H9 (cell line): ENCODE data around the gene TMEM69. TPM values are rescaled to one million over a fixed set of nuclear protein-coding genes. Genes with fewer than 3 reads are reported as not detected.

Experiments
- DNase-seq: peaks from one replicate; pipeline ENCODE4 v3.0.0-alpha.2; 2017
- H2AFZ ChIP-seq: one replicate; pipeline ENCODE4 v1.6.1; 2013; ENCODE audit warnings: mild to moderate bottlenecking, low read length, control low read depth, moderate library complexity
- H2AK5ac ChIP-seq: 2 replicates; pipeline ENCODE4 v1.6.1; 2013; ENCODE audit warnings: low read length, control low read depth, mixed read lengths; ENCODE audit not compliant: insufficient read length
- H2BK120ac ChIP-seq: one replicate; pipeline ENCODE4 v1.6.1; 2013; ENCODE audit warnings: low read depth, mild to moderate bottlenecking, low read length, control low read depth, inconsistent platforms; ENCODE audit not compliant: poor library complexity, severe bottlenecking
- H2BK12ac ChIP-seq: 2 replicates; pipeline ENCODE4 v1.6.1; 2013; ENCODE audit warnings: low read length, control low read depth, mixed read lengths, low read depth; ENCODE audit not compliant: insufficient read length
- H2BK15ac ChIP-seq: 2 replicates; pipeline ENCODE4 v1.6.1; 2013; ENCODE audit warnings: low read depth, low read length, control low read depth
- H2BK20ac ChIP-seq: one replicate; pipeline ENCODE4 v1.6.1; 2013; ENCODE audit warnings: low read depth, mild to moderate bottlenecking, low read length, control low read depth, inconsistent platforms; ENCODE audit not compliant: poor library complexity, severe bottlenecking
- H2BK5ac ChIP-seq: 2 replicates; pipeline ENCODE4 v1.6.1; 2013; ENCODE audit warnings: low read length, control low read depth, mixed read lengths; ENCODE audit not compliant: insufficient read length
- H3K14ac ChIP-seq: 2 replicates; pipeline ENCODE4 v1.6.1; 2013; ENCODE audit warnings: low read length, control low read depth; ENCODE audit not compliant: insufficient read depth
- H3K18ac ChIP-seq: 2 replicates; pipeline ENCODE4 v1.6.1; 2013; ENCODE audit warnings: low read depth, mild to moderate bottlenecking, mixed read lengths, low read length, control low read depth; ENCODE audit not compliant: insufficient read length
- H3K23ac ChIP-seq: 2 replicates; pipeline ENCODE4 v1.6.1; 2013; ENCODE audit warnings: low read length, control low read depth, mixed read lengths, low read depth; ENCODE audit not compliant: insufficient read length
- H3K23me2 ChIP-seq: 2 replicates; pipeline ENCODE4 v1.6.1; 2013; ENCODE audit warnings: low read depth, mild to moderate bottlenecking, mixed read lengths, low read length, control low read depth; ENCODE audit not compliant: insufficient read length, poor library complexity, severe bottlenecking
- H3K27ac ChIP-seq: 2 replicates; pipeline ENCODE4 v1.5.1; 2013; ENCODE audit warnings: low read length, control low read depth, mixed read lengths, low read depth; ENCODE audit not compliant: insufficient read length
- H3K27me3 ChIP-seq: 2 replicates; pipeline ENCODE4 v1.6.1; 2013; ENCODE audit warnings: low read length, control low read depth, inconsistent platforms; ENCODE audit not compliant: insufficient read depth
- H3K4ac ChIP-seq: 2 replicates; pipeline ENCODE4 v1.6.1; 2013; ENCODE audit warnings: low read depth, mild to moderate bottlenecking, control low read depth, inconsistent platforms, low read length, moderate library complexity
- H3K4me1 ChIP-seq: 2 replicates; pipeline ENCODE4 v1.6.1; 2013; ENCODE audit warnings: low read length, control low read depth, inconsistent platforms; ENCODE audit not compliant: insufficient read depth
- H3K4me2 ChIP-seq: 2 replicates; pipeline ENCODE4 v1.6.1; 2013; ENCODE audit warnings: low read length, control low read depth, mixed read lengths; ENCODE audit not compliant: insufficient read length, insufficient read depth
- H3K56ac ChIP-seq: 2 replicates; pipeline ENCODE4 v1.6.1; 2013; ENCODE audit warnings: low read depth, mild to moderate bottlenecking, mixed read lengths, low read length, control low read depth; ENCODE audit not compliant: insufficient read length
- H3K79me1 ChIP-seq: 2 replicates; pipeline ENCODE4 v1.6.1; 2013; ENCODE audit warnings: low read depth, mild to moderate bottlenecking, moderate library complexity, low read length, control low read depth, inconsistent platforms; ENCODE audit not compliant: insufficient read depth, poor library complexity, severe bottlenecking
- H3K79me2 ChIP-seq: 2 replicates; pipeline ENCODE4 v1.6.1; 2013; ENCODE audit warnings: low read length, control low read depth, inconsistent platforms; ENCODE audit not compliant: insufficient read depth
- H3K9ac ChIP-seq: 2 replicates; pipeline ENCODE4 v1.6.1; 2013; ENCODE audit warnings: low read length, control low read depth, mixed read lengths; ENCODE audit not compliant: insufficient read length; ENCODE audit errors: extremely low read depth
- H3K9me3 ChIP-seq: one replicate; pipeline ENCODE4 v1.6.1; 2013; ENCODE audit warnings: low read depth, low read length, inconsistent platforms; ENCODE audit not compliant: control insufficient read depth
- H3T11ph ChIP-seq: one replicate; pipeline ENCODE4 v1.6.1; 2013; ENCODE audit warnings: mild to moderate bottlenecking, low read length, control low read depth, inconsistent platforms
- H4K20me1 ChIP-seq: one replicate; pipeline ENCODE4 v1.6.1; 2013; ENCODE audit not compliant: control insufficient read depth, insufficient read length, insufficient read depth
- H4K5ac ChIP-seq: 2 replicates; pipeline ENCODE4 v1.6.1; 2013; ENCODE audit warnings: low read depth, mild to moderate bottlenecking, mixed read lengths, low read length, control low read depth; ENCODE audit not compliant: insufficient read length
- H4K8ac ChIP-seq: replicated peaks from 2 replicates; pipeline ENCODE4 v1.6.1; 2013; ENCODE audit warnings: low read length, control low read depth, mixed read lengths, low read depth; ENCODE audit not compliant: insufficient read length
- H4K91ac ChIP-seq: 2 replicates; pipeline ENCODE4 v1.6.1; 2013; ENCODE audit warnings: low read depth, mild to moderate bottlenecking, moderate library complexity, mixed read lengths, low read length, control low read depth; ENCODE audit not compliant: insufficient read length
- H3K27ac Mint-ChIP-seq, 3 experiments: 2 replicates in 2 of 3; 3 replicates in 1 of 3; pipeline ENCODE4 v1.8.0; 2020 to 2021; ENCODE audit warnings: mixed read lengths in 3 of 3, mild to moderate bottlenecking in 1 of 3, moderate library complexity in 1 of 3
- H3K27me3 Mint-ChIP-seq: 2 replicates; pipeline ENCODE4 v1.8.0; 2021; ENCODE audit warnings: low read depth, mild to moderate bottlenecking, moderate library complexity, mixed read lengths
- H3K36me3 Mint-ChIP-seq, 3 experiments: 2 replicates in 2 of 3; 3 replicates in 1 of 3; pipeline ENCODE4 v1.8.0; 2020 to 2021; ENCODE audit warnings: low read depth in 3 of 3, mixed read lengths in 3 of 3; ENCODE audit not compliant: insufficient read depth in 1 of 3
- H3K4me1 Mint-ChIP-seq, 2 experiments: 2 replicates each; pipeline ENCODE4 v1.8.0; 2020; ENCODE audit warnings: mixed read lengths in 2 of 2
- H3K4me3 Mint-ChIP-seq, 2 experiments: 2 replicates in 1 of 2; 3 replicates in 1 of 2; pipeline ENCODE4 v1.8.0; 2020 to 2021; ENCODE audit warnings: mild to moderate bottlenecking in 2 of 2, mixed read lengths in 2 of 2, moderate library complexity in 1 of 2
- H3K9me3 Mint-ChIP-seq, 2 experiments: 2 replicates in 1 of 2; 3 replicates in 1 of 2; pipeline ENCODE4 v1.8.0; 2020; ENCODE audit warnings: mild to moderate bottlenecking in 2 of 2, mixed read lengths in 2 of 2, moderate library complexity in 1 of 2
- WGBS: extraction: QIAGEN DNeasy Blood & Tissue Kit; methylation state at CpG from one replicate; pipeline ENCODE4 v1.1.7; 2013; ENCODE audit warnings: missing lambda C conversion rate, low lambda C conversion rate, mixed read lengths; ENCODE audit not compliant: insufficient read length; ENCODE audit errors: extremely low coverage; 5-methylcytosine and 5-hydroxymethylcytosine counted together
- total RNA-seq: library from RNA; stranded (reverse); gene quantifications from 2 replicates; pipeline ENCODE4 v1.2.1, GENCODE V29; 2021
- TF ChIP-seq, protein P1 (sequence below): fragments of 200-600 bp; sonication (generic); conservative IDR thresholded peaks from 3 replicates; pipeline ENCODE4 v1.8.0; 2021; ENCODE audit warnings: antibody characterized with exemption, mild to moderate bottlenecking

Gene TMEM69
- total RNA-seq, 1 experiment from 2014 or later = 30.7 TPM

DNA sequence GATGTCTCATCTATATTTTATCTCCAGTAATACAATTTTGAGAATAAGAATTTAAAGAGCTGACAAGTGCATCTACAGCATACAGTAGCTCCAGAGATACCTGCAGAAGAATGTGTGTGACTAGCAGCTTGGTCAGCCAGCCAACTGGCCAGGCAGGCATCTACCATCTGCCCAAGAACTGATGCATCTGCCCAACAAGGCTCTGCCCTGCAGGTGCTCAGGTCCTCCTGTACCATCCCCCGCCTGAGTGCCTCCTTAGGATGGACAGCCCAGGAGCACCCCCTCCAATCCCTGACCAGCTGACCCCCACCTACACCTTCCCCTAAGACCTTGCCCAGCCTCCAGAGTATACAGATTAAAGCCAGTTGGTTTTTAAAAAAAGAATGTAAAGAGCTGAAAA is 30.3 kb downstream of the TMEM69 start:
- no peak overlapping the region for H4K8ac ChIP-seq
- H3K9me3 ChIP-seq = no peaks in the 10 kb centered on the region
- H3K27ac ChIP-seq = no peak overlapping the region
- Mint-ChIP-seq H3K4me3 (no peak overlapping the region; a peak in 1 of 5 replicates), H3K9me3 (no peaks in the 10 kb centered on the region), H3K27ac (no peak overlapping the region), H3K4me1 (peaks cover 0 to 4% of the 10 kb centered on the region in 2 experiments; a peak in 2 of 4 replicates), H3K36me3 (peaks cover 0 to 6% (median 0%) of the 10 kb centered on the region in 3 experiments; a peak in 2 of 7 replicates), H3K27me3 (no peaks in the 10 kb centered on the region)
- no peaks in the 10 kb centered on the region for H3K79me2 ChIP-seq
- no peak overlapping the region for H3K14ac ChIP-seq
- TF ChIP-seq, protein P1, sequence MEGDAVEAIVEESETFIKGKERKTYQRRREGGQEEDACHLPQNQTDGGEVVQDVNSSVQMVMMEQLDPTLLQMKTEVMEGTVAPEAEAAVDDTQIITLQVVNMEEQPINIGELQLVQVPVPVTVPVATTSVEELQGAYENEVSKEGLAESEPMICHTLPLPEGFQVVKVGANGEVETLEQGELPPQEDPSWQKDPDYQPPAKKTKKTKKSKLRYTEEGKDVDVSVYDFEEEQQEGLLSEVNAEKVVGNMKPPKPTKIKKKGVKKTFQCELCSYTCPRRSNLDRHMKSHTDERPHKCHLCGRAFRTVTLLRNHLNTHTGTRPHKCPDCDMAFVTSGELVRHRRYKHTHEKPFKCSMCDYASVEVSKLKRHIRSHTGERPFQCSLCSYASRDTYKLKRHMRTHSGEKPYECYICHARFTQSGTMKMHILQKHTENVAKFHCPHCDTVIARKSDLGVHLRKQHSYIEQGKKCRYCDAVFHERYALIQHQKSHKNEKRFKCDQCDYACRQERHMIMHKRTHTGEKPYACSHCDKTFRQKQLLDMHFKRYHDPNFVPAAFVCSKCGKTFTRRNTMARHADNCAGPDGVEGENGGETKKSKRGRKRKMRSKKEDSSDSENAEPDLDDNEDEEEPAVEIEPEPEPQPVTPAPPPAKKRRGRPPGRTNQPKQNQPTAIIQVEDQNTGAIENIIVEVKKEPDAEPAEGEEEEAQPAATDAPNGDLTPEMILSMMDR = no peak
- no peak overlapping the region for H3T11ph ChIP-seq
- no peaks in the 10 kb centered on the region for H4K20me1 ChIP-seq
- no peak overlapping the region for H2BK20ac ChIP-seq
- no peak overlapping the region for H2BK12ac ChIP-seq
- no peak overlapping the region for H3K9ac ChIP-seq
- H3K23ac ChIP-seq = no peak overlapping the region
- no peak overlapping the region for H3K18ac ChIP-seq
- H3K4me2 ChIP-seq = no peak overlapping the region
- H2AFZ ChIP-seq = no peak overlapping the region
- no peaks in the 10 kb centered on the region for H3K79me1 ChIP-seq
- H3K4ac ChIP-seq = no peak overlapping the region
- no CpG with 5 or more reads among the region's 1 CpG for WGBS
- no peaks in the 10 kb centered on the region for H3K23me2 ChIP-seq
- no peak overlapping the region for H3K56ac ChIP-seq
- no peak overlapping the region for H4K5ac ChIP-seq
- no peak for DNase-seq
- no peaks in the 10 kb centered on the region for H3K27me3 ChIP-seq
- no peak overlapping the region for H2BK5ac ChIP-seq
- no peak overlapping the region for H2BK15ac ChIP-seq
- no peak overlapping the region for H4K91ac ChIP-seq
- H2BK120ac ChIP-seq = no peak overlapping the region
- no peak overlapping the region for H2AK5ac ChIP-seq
- no peaks in the 10 kb centered on the region for H3K4me1 ChIP-seq
